AG09319 (cell line): ENCODE results near the gene ADH6.
"Not testable (repeated sequence)": the region's sequence is repeated elsewhere in the genome, so short reads cannot be mapped to it uniquely, and the experiment has no call there.

Source experiments
- DNase-seq: peaks from one replicate; pipeline ENCODE4 v3.0.0-alpha.2; 2010; ENCODE audit warnings: low read depth; ENCODE audit errors: extremely low read depth
- TF ChIP-seq, protein P1 (sequence below): IDR thresholded peaks from 2 replicates; pipeline ENCODE4 v1.5.1; 2011; ENCODE audit warnings: low read depth, mild to moderate bottlenecking, inconsistent platforms, low read length, moderate library complexity

ADH6 gene

DNA sequence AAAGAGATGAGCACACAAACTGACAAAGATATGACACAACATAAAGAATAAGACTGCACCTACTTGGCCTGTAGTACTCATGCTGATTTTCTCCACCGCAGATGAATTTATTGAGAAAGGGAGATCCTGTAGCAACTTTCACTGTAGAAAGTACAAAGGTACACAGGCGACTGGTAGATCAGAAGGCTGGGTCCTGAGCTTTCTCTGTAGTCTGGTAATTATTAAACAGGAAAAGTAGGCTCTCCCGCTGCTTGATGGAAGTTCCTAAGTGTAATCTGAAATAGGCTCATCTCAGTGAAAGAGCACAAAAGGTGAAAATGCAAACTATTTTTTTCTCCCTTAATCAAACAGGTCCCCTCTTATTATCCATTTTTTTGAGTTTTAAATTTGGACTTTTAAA, at the start of gene ADH6:
Gene ADH6 (minus strand): TSS at position 175 of the 400 bp plus-strand sequence. CDS start 94 bp downstream, at position 81.
- DNase-seq, result no peak
- TF ChIP-seq, protein P1, sequence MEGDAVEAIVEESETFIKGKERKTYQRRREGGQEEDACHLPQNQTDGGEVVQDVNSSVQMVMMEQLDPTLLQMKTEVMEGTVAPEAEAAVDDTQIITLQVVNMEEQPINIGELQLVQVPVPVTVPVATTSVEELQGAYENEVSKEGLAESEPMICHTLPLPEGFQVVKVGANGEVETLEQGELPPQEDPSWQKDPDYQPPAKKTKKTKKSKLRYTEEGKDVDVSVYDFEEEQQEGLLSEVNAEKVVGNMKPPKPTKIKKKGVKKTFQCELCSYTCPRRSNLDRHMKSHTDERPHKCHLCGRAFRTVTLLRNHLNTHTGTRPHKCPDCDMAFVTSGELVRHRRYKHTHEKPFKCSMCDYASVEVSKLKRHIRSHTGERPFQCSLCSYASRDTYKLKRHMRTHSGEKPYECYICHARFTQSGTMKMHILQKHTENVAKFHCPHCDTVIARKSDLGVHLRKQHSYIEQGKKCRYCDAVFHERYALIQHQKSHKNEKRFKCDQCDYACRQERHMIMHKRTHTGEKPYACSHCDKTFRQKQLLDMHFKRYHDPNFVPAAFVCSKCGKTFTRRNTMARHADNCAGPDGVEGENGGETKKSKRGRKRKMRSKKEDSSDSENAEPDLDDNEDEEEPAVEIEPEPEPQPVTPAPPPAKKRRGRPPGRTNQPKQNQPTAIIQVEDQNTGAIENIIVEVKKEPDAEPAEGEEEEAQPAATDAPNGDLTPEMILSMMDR, result no peak

DNA sequence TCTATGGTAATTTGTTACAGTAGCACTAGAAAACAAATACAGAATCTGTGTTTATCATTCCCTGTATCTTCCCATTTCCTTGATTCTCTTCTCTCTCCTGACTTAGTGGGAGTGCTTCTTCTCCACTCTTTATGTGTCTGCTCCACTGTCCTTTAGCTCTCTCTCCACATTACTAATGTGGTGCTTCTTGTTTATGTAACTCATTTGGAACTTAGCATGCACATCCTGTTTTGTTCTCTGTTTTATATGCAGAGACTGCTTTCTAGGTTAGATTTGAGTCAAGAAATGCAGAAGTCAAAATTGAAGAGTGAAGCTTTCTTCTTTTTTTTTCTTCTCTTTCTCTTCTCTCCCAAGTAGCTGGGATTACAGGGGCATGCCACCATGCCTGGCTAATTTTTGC, 45.9 kb upstream of the ADH6 start:
- TF ChIP-seq, protein P1, result no peak
- no peak for DNase-seq

DNA sequence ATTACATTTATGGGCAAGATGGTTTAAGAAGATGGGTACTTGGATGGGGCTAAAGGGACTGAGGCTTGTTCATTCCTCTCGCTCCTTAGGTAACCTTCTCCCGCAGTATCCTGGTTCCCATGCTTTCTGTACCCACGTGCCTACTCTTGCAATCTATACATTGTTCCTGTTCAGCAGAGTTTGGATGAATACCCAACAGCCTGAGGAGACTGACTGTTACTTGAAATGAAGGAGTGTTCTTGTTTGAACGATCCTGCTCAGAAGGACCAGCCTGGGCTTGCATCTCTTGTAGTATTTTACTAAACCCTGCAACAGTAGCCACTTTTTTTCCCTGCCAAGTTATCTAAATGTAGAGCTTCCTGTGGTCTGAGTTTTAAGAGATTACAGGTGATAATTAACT, 33.7 kb upstream of the ADH6 start:
- no peak for DNase-seq
- TF ChIP-seq, protein P1, result no peak

DNA sequence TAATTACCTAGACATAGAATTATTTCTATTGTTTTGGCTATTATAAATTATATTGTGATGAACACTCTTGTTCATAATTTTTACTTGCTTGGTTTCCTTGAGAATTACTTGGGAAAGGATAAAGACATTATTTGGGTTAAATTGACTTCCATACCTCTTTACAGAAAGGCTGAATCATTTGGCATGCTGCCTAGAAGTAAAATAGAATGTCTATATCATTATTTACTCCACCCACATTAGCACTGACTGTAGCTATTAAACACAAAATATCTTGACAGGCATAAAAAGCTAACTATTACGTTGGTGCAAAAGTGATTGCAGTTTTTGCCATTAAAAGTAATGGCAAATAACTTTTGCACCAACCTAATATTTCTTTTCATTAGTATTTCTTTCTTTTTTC, 29.7 kb upstream of the ADH6 start:
- TF ChIP-seq, protein P1, result no peak
- DNase-seq, result no peak

DNA sequence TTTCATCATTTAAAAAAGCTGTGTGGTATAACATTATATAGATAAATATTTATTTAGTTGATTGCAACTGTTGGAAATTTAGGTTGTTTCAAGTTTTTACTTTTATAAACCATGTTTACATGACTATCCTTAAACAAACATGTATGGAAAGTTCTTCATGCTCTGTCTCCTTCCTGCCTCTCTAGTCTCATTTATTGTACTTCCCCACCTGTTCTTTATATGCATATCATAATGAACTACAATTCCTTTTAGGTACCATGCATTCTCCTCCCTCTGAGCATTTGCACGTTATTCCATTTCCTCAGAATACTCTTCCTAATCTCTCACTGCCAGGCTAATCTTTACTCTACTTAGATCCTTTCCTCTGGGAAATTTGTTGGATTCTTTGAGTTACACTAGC, 16.9 kb upstream of the ADH6 start:
- TF ChIP-seq, protein P1, result no peak
- DNase-seq, result no peak

DNA sequence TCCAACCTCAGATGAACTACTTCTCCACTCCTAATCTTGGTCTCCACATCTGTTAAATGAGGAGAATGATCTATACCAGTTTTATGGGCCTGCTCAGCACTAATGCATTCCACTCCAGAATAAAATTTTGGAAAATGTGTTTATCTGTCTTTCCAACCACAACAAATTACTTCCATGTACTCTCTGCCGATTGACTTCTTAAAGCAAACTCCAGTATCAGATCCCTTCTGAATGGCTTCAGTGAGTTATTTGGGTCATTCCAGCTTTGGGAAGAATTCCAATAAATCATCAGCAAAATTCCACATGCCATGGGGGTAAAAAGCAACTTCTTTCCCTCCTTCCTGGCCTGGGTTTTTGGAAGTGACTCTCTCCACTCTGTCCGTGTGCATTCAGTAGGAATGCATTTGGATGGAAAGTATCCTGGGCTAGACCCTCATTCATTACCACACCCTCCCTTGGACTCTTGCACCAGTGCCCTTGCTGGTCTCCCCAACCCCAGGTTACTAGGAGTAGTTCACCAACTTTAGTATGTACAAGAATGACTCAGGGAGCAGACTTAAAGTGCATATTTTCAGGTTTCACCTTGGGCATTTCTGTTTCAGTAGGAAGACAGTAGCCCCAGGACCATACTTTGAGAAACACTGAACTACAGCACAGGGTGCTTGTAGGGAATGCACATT, 15.4 kb upstream of the ADH6 start:
- TF ChIP-seq, protein P1, result no peak
- no peak for DNase-seq

DNA sequence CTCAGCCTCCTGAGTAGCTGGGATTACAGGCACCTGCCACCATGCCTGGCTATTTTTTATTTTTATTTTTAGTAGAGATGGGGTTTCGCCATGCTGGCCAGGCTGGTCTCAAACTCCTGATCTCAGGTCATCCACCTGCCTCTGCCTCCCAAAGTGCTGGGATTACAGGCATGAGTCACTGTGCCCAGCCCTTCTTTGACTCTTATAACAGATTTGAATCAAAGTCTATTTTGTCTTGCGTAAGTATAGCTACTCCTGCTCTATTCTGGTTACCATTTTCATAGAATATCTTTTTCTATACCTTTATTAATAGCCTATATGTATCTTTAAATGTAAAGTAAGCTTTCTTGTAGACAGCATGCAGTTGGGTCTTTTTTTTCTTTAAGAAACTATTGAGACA, 14.4 kb upstream of the ADH6 start:
- not testable (repeated sequence) for DNase-seq

DNA sequence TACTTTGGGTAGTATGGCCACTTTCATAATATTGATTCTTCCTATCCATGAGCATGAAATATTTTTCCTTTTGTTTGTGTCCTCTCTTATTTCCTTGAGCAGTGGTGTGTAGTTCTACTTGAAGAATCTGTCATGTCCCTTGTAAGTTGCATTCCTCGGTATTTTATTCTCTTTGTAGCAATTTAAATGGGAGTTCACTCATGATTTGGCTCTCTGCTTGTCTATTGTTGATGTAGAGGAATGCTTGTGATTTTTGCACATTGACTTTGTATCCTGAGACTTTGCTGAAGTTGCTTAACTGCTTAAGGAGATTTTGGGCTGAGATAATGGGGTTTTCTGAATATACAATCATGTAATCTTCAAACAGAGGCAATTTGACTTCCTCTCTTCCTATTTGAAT, 9.7 kb upstream of the ADH6 start:
- not testable (repeated sequence) for DNase-seq

DNA sequence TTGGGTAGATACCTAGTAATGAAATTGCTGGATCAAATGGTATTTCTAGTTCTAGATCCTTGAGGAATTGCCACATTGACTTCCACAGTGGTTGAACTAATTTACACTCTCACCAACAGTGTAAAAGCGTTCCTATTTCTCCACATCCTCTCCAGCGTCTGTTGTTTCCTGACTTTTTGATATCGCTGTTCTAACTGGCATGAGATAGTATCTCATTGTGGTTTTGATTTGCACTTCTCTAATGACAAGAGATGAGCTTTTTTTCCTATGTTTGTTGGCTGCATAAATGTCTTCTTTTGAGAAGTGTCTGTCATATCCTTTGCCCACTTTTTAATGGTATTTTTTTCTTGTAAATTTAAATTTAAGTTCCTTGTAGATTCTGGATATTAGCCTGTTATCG, 8.6 kb upstream of the ADH6 start:
- not testable (repeated sequence) for DNase-seq
